Neuronal stem cell (in vitro differentiated cells): Measurements from ENCODE around the gene SPATA17.

ENCODE experiments used
- DNase-seq: peaks from one replicate; pipeline ENCODE4 v3.0.0-alpha.2; 2013; ENCODE audit warnings: low spot score
- H2AFZ ChIP-seq: one replicate; pipeline ENCODE4 v1.6.1; 2013; ENCODE audit warnings: mild to moderate bottlenecking, low read length, inconsistent platforms
- H2AK5ac ChIP-seq: 2 replicates; pipeline ENCODE4 v1.6.1; 2013; ENCODE audit warnings: low read depth, mild to moderate bottlenecking, inconsistent platforms, low read length, moderate library complexity, mixed read lengths
- H2BK120ac ChIP-seq: 2 replicates; pipeline ENCODE4 v1.6.1; 2013; ENCODE audit warnings: low read depth, mild to moderate bottlenecking, inconsistent platforms, low read length, moderate library complexity, mixed read lengths
- H2BK12ac ChIP-seq: one replicate; pipeline ENCODE4 v1.6.1; 2013; ENCODE audit warnings: low read length, inconsistent platforms
- H2BK15ac ChIP-seq: 2 replicates; pipeline ENCODE4 v1.6.1; 2013; ENCODE audit warnings: mild to moderate bottlenecking, low read length, inconsistent platforms, mixed read lengths
- H2BK5ac ChIP-seq: one replicate; pipeline ENCODE4 v1.6.1; 2013; ENCODE audit warnings: inconsistent platforms, mild to moderate bottlenecking, low read length, moderate library complexity
- H3K14ac ChIP-seq: one replicate; pipeline ENCODE4 v1.6.1; 2013; ENCODE audit warnings: low read length, inconsistent platforms
- H3K18ac ChIP-seq: 2 replicates; pipeline ENCODE4 v1.6.1; 2013; ENCODE audit warnings: low read length, inconsistent platforms
- H3K23ac ChIP-seq: 2 replicates; pipeline ENCODE4 v1.6.1; 2013; ENCODE audit warnings: low read depth, mild to moderate bottlenecking, mixed read lengths, low read length, inconsistent platforms; ENCODE audit not compliant: poor library complexity
- H3K27ac ChIP-seq: replicated peaks from 3 replicates; pipeline ENCODE4 v1.5.1; 2013; ENCODE audit warnings: low read length, inconsistent platforms
- H3K27me3 ChIP-seq, 3 experiments: 2 replicates each; pipeline ENCODE4 v1.6.1; 2013; ENCODE audit warnings: low read length in 3 of 3, mild to moderate bottlenecking in 2 of 3, inconsistent platforms in 1 of 3, low read depth in 1 of 3, mixed read lengths in 1 of 3, moderate library complexity in 1 of 3; ENCODE audit not compliant: control insufficient read depth in 3 of 3, insufficient read depth in 3 of 3
- H3K36me3 ChIP-seq, 2 donors: replicated peaks in 1 of 2; 2 replicates each; pipeline ENCODE4 v1.6.1; 2013; ENCODE audit warnings: low read length in 2 of 2; ENCODE audit not compliant: control insufficient read depth in 2 of 2, insufficient read depth in 2 of 2
- H3K4ac ChIP-seq: 2 replicates; pipeline ENCODE4 v1.6.1; 2013; ENCODE audit warnings: inconsistent platforms, mild to moderate bottlenecking, low read length, moderate library complexity
- H3K4me1 ChIP-seq, 2 donors: 1 replicate in 1 of 2; 2 replicates in 1 of 2; pipeline ENCODE4 v1.6.1; 2013; ENCODE audit warnings: low read length in 2 of 2, low read depth in 1 of 2; ENCODE audit not compliant: control insufficient read depth in 2 of 2, insufficient read depth in 1 of 2
- H3K4me2 ChIP-seq: one replicate; pipeline ENCODE4 v1.6.1; 2013; ENCODE audit warnings: mild to moderate bottlenecking, low read length, inconsistent platforms; ENCODE audit not compliant: insufficient read depth, poor library complexity, severe bottlenecking
- H3K4me3 ChIP-seq, 2 donors: 2 replicates each; pipeline ENCODE4 v1.5.1; 2013; ENCODE audit warnings: low read length in 2 of 2, mild to moderate bottlenecking in 2 of 2, inconsistent platforms in 1 of 2, moderate library complexity in 1 of 2
- H3K79me1 ChIP-seq: one replicate; pipeline ENCODE4 v1.6.1; 2013; ENCODE audit warnings: low read depth, mild to moderate bottlenecking, inconsistent platforms, low read length, moderate library complexity
- H3K9ac ChIP-seq: one replicate; pipeline ENCODE4 v1.6.1; 2013; ENCODE audit warnings: mild to moderate bottlenecking, low read depth, low read length, inconsistent platforms; ENCODE audit not compliant: poor library complexity
- H3K9me3 ChIP-seq, 2 donors: replicated peaks in 1 of 2; 2 replicates each; pipeline versions ENCODE3 to v1.6.1; 2013; ENCODE audit warnings: low read length in 2 of 2, mild to moderate bottlenecking in 2 of 2, inconsistent platforms in 1 of 2, low read depth in 1 of 2, mixed read lengths in 1 of 2, moderate library complexity in 1 of 2; ENCODE audit not compliant: control insufficient read depth in 2 of 2, insufficient read depth in 1 of 2
- H4K8ac ChIP-seq: one replicate; pipeline ENCODE4 v1.6.1; 2013; ENCODE audit warnings: low read depth, mild to moderate bottlenecking, inconsistent platforms, low read length, moderate library complexity
- H4K91ac ChIP-seq: one replicate; pipeline ENCODE4 v1.6.1; 2013; ENCODE audit warnings: low read length, low read depth, mild to moderate bottlenecking, inconsistent platforms; ENCODE audit not compliant: poor library complexity
- WGBS, 2 donors: extraction: QIAGEN DNeasy Blood & Tissue Kit; methylation state at CpG; one replicate each; pipeline ENCODE4 v1.1.7; 2013; ENCODE audit warnings: missing lambda C conversion rate in 2 of 2, mixed read lengths in 1 of 2; ENCODE audit not compliant: insufficient read length in 2 of 2, insufficient replicate concordance in 1 of 2; ENCODE audit errors: extremely low coverage in 2 of 2; 5-methylcytosine and 5-hydroxymethylcytosine counted together

Gene SPATA17

GRCh38 chr1:217812175-217812574 is 181.0 kb downstream of the SPATA17 start:
- Histone ChIP-seq H2AK5ac (no peak overlapping the region), H3K23ac (no peak overlapping the region), H2BK15ac (no peak overlapping the region), H3K79me1 (no peaks in the 10 kb centered on the region), H3K4me2 (no peak overlapping the region), H4K8ac (no peak overlapping the region), H3K18ac (no peak overlapping the region), H3K9me3 (no peaks in the 10 kb centered on the region), H2BK120ac (no peak overlapping the region), H3K27ac (no peak overlapping the region), H3K36me3 (no peaks in the 10 kb centered on the region), H3K4me3 (no peak overlapping the region), H3K27me3 (no peaks in the 10 kb centered on the region), H2BK12ac (no peak overlapping the region), H3K4me1 (no peaks in the 10 kb centered on the region), H3K14ac (no peak overlapping the region), H2BK5ac (no peak overlapping the region), H3K4ac (no peak overlapping the region), H3K9ac (no peak overlapping the region), H4K91ac (no peak overlapping the region), H2AFZ (no peak overlapping the region)
- WGBS, 2 donors = no CpG with 5 or more reads among the region's 2 CpGs
- DNase-seq = no peak

- Histone ChIP-seq H4K91ac (no peak overlapping the region), H2AK5ac (no peak overlapping the region), H3K14ac (no peak overlapping the region), H2BK15ac (no peak overlapping the region), H3K4ac (no peak overlapping the region), H3K4me3 (no peak overlapping the region), H3K23ac (no peak overlapping the region), H2BK5ac (no peak overlapping the region), H3K27ac (no peak overlapping the region), H3K4me1 (no peaks in the 10 kb centered on the region), H3K9me3 (no peaks in the 10 kb centered on the region), H3K18ac (no peak overlapping the region), H3K79me1 (no peaks in the 10 kb centered on the region), H2BK120ac (no peak overlapping the region), H3K27me3 (no peaks in the 10 kb centered on the region), H3K36me3 (no peaks in the 10 kb centered on the region), H3K9ac (no peak overlapping the region), H2BK12ac (no peak overlapping the region), H4K8ac (no peak overlapping the region), H2AFZ (no peak overlapping the region), H3K4me2 (no peak overlapping the region)
- DNase-seq = no peak
- WGBS, 2 donors = no CpG with 5 or more reads among the region's 5 CpGs
These were observed 181.9 kb downstream of the SPATA17 start for GRCh38 chr1:217813031-217813430.

GRCh38 chr1:217837691-217838090 is 206.5 kb downstream of the SPATA17 start:
- H2BK120ac ChIP-seq = no peak overlapping the region
- H2BK12ac ChIP-seq = no peak overlapping the region
- H3K18ac ChIP-seq = no peak overlapping the region
- H4K8ac ChIP-seq = no peak overlapping the region
- H2BK5ac ChIP-seq = no peak overlapping the region
- no CpG with 5 or more reads among the region's 2 CpGs for WGBS, 2 donors
- H2AFZ ChIP-seq = no peak overlapping the region
- H3K4me1 ChIP-seq = no peaks in the 10 kb centered on the region
- H3K27me3 ChIP-seq = no peaks in the 10 kb centered on the region
- no peak overlapping the region for H2AK5ac ChIP-seq
- H2BK15ac ChIP-seq = no peak overlapping the region
- DNase-seq = no peak
- no peak overlapping the region for H3K27ac ChIP-seq
- no peaks in the 10 kb centered on the region for H3K79me1 ChIP-seq
- H3K14ac ChIP-seq = no peak overlapping the region
- H3K23ac ChIP-seq = no peak overlapping the region
- no peaks in the 10 kb centered on the region for H3K36me3 ChIP-seq
- H3K9ac ChIP-seq = no peak overlapping the region
- H3K4me3 ChIP-seq = no peak overlapping the region
- no peak overlapping the region for H4K91ac ChIP-seq
- no peak overlapping the region for H3K4me2 ChIP-seq
- H3K9me3 ChIP-seq = no peaks in the 10 kb centered on the region
- no peak overlapping the region for H3K4ac ChIP-seq

- H2AFZ ChIP-seq = no peak overlapping the region
- H2BK12ac ChIP-seq = no peak overlapping the region
- no peak overlapping the region for H3K18ac ChIP-seq
- H2BK120ac ChIP-seq = no peak overlapping the region
- no peaks in the 10 kb centered on the region for H3K79me1 ChIP-seq
- H4K8ac ChIP-seq = no peak overlapping the region
- H3K27ac ChIP-seq = no peak overlapping the region
- H3K9ac ChIP-seq = no peak overlapping the region
- no peak overlapping the region for H4K91ac ChIP-seq
- no peak overlapping the region for H2BK5ac ChIP-seq
- no peak overlapping the region for H3K23ac ChIP-seq
- DNase-seq = no peak
- H3K14ac ChIP-seq = no peak overlapping the region
- no peak overlapping the region for H2AK5ac ChIP-seq
- H3K4me3 ChIP-seq = no peak overlapping the region
- H3K36me3 ChIP-seq = no peaks in the 10 kb centered on the region
- no CpG with 5 or more reads among the region's 3 CpGs for WGBS, 2 donors
- H2BK15ac ChIP-seq = no peak overlapping the region
- no peaks in the 10 kb centered on the region for H3K27me3 ChIP-seq
- H3K9me3 ChIP-seq = no peaks in the 10 kb centered on the region
- H3K4me1 ChIP-seq = no peaks in the 10 kb centered on the region
- H3K4ac ChIP-seq = no peak overlapping the region
- no peak overlapping the region for H3K4me2 ChIP-seq
These were observed 208.0 kb downstream of the SPATA17 start for GRCh38 chr1:217839161-217839560.
